Measurements from ENCODE around the gene PGD. TPM values are rescaled to one million over a fixed set of nuclear protein-coding genes. Genes with fewer than 3 reads are reported as not detected.

The PGD gene
- total RNA-seq, 1 donor, result 108 TPM

GRCh38 chr1:10383630-10384029 lies 15.2 kb upstream of the PGD start:
- DNase-seq (ENCODE audit: low read depth), result no peak
- no peak for TF ChIP-seq CTCF (IDR thresholded peaks at IDR 0.05; ENCODE audit: insufficient read depth, low read length)
- no peak overlapping the region for H3K4me3 ChIP-seq (ENCODE audit: low read depth, low read length)

- no peak for TF ChIP-seq CTCF (IDR thresholded peaks at IDR 0.05; ENCODE audit: insufficient read depth, low read length)
- no peak overlapping the region for H3K4me3 ChIP-seq (ENCODE audit: low read depth, low read length)
- DNase-seq (ENCODE audit: low read depth), result no peak
Measured at GRCh38 chr1:10384219-10384618, 14.6 kb upstream of the PGD start.

GRCh38 chr1:10386761-10387676 lies 11.8 kb upstream of the PGD start:
- no peak for DNase-seq (ENCODE audit: low read depth)
- H3K4me3 ChIP-seq (ENCODE audit: low read depth, low read length), result no peak overlapping the region
- no peak for TF ChIP-seq CTCF (IDR thresholded peaks at IDR 0.05; ENCODE audit: insufficient read depth, low read length)

GRCh38 chr1:10387677-10388386 lies 11.0 kb upstream of the PGD start:
- peak overlapping the region; percentile 45 for H3K4me3 ChIP-seq (ENCODE audit: low read depth, low read length)
- peak; percentile 36 for TF ChIP-seq CTCF (IDR thresholded peaks at IDR 0.05; ENCODE audit: insufficient read depth, low read length)
- DNase-seq (ENCODE audit: low read depth), result peak; percentile 95

GRCh38 chr1:10388387-10388715 lies 10.5 kb upstream of the PGD start:
- DNase-seq (ENCODE audit: low read depth), result no peak
- TF ChIP-seq CTCF (IDR thresholded peaks at IDR 0.05; ENCODE audit: insufficient read depth, low read length), result no peak
- peak overlapping the region; percentile 45 for H3K4me3 ChIP-seq (ENCODE audit: low read depth, low read length)

- TF ChIP-seq CTCF (IDR thresholded peaks at IDR 0.05; ENCODE audit: insufficient read depth, low read length), result no peak
- DNase-seq (ENCODE audit: low read depth), result no peak
- no peak overlapping the region for H3K4me3 ChIP-seq (ENCODE audit: low read depth, low read length)
Measured at GRCh38 chr1:10389271-10389973, 9.4 kb upstream of the PGD start.
